ENCODE measurements around the gene SCT.
"Not testable (repeated sequence)": the region's sequence is repeated elsewhere in the genome, so short reads cannot be mapped to it uniquely, and the experiment has no call there.

SCT gene

DNA sequence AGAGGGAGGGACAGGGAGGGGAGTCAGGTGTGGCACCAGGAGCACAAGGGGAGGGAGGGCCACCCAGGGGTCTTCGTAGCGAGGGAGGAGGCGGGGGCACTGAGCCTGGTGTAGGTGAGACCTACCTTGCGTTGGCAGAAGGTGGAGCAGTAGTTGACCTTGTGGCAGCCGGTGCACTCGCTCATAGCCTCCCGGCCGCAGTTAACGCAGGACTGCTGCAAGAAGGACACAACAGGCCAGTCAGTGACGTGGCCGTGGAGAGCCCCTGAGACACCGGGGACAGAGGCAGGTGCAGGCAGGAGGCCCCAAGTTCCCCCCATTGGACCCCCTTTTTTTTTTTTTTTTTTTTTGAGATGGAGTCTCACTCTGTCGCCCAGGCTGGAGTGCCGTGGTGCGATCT lies 26.9 kb upstream of the SCT start:
- H3K27ac ChIP-seq, result no peak overlapping the region
- TF ChIP-seq, protein P1, sequence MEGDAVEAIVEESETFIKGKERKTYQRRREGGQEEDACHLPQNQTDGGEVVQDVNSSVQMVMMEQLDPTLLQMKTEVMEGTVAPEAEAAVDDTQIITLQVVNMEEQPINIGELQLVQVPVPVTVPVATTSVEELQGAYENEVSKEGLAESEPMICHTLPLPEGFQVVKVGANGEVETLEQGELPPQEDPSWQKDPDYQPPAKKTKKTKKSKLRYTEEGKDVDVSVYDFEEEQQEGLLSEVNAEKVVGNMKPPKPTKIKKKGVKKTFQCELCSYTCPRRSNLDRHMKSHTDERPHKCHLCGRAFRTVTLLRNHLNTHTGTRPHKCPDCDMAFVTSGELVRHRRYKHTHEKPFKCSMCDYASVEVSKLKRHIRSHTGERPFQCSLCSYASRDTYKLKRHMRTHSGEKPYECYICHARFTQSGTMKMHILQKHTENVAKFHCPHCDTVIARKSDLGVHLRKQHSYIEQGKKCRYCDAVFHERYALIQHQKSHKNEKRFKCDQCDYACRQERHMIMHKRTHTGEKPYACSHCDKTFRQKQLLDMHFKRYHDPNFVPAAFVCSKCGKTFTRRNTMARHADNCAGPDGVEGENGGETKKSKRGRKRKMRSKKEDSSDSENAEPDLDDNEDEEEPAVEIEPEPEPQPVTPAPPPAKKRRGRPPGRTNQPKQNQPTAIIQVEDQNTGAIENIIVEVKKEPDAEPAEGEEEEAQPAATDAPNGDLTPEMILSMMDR (conservative IDR thresholded peaks at IDR 0.05), result no peak

DNA sequence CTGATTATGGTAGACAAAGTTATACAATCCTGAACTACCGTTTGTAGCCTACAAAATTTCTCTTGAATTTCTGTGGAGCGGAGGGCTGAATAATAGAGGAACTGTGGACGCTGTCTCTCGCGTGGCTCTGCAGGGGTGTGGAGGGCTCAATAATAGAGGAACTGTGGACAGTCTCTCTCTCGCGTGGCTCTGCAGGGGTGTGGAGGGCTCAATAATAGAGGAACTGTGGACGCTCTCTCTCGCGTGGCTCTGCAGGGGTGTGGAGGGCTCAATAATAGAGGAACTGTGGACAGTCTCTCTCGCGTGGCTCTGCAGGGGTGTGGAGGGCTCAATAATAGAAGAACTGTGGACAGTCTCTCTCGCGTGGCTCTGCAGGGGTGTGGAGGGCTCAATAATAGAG lies 26.2 kb upstream of the SCT start:
- not testable (repeated sequence) for H3K27ac ChIP-seq

DNA sequence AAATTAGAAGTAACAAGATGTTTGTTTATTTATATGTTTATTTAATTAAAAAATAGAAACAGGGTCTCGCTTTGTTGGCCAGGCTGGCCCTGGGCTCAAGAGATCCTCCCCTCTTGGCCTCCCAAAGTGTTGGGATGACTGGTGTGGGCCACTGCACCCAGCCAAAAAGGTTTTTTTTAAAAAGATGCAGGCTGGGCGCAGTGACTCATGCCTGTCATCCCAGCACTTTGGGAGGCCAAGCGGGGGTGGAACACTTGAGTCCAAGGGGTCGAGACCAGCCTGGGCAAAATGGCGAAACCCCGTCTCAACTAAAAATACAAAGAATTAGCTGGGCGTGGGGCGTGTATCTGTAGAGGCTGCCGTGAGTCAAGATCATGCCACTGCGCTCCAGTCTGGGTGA lies 23.5 kb upstream of the SCT start:
- TF ChIP-seq, protein P1 (conservative IDR thresholded peaks at IDR 0.05), result no peak
- TF ChIP-seq ZFX (IDR thresholded peaks at IDR 0.05), result no peak
- no peak overlapping the region for H3K27ac ChIP-seq

DNA sequence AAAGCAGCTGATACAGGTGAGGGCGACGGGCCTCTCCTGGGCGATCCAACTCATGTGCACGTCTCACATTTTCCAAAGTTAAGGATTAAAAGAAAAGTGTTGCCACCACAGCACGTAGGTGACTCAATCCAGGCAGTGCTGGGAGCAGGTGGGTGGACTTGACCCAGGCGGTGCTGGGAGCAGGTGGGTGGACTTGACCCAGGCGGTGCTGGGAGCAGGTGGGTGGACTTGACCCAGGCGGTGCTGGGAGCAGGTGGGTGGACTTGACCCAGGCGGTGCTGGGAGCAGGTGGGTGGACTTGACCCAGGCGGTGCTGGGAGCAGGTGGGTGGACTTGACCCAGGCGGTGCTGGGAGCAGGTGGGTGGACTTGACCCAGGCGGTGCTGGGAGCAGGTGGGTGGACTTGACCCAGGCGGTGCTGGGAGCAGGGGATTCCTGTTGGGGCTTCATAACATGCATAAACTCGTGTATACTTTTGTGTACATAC lies 20.7 kb upstream of the SCT start:
- H3K27ac ChIP-seq, result not testable (repeated sequence)

DNA sequence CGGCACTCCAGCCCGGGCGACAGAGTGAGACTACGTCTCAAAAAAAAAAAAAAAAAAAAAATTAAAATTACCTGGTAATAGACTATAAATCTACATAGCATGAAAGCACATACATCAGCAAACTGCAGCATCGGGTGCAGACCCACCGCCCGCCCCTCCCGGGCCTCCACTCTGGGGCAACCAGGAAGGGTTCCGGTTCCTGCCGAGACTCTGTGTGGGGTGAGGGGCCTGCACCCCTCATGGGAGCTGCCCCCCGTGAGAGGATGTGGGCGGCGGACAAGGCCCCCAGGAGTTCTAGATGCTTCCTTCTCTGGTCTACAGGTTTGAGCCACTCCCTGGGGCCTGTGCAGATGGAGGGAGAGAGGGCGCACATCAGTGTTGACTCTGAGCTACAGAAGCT lies 19.2 kb upstream of the SCT start:
- no peak overlapping the region for H3K27ac ChIP-seq
- no peak for TF ChIP-seq ZFX (IDR thresholded peaks at IDR 0.05)
- TF ChIP-seq, protein P1 (conservative IDR thresholded peaks at IDR 0.05), result no peak

DNA sequence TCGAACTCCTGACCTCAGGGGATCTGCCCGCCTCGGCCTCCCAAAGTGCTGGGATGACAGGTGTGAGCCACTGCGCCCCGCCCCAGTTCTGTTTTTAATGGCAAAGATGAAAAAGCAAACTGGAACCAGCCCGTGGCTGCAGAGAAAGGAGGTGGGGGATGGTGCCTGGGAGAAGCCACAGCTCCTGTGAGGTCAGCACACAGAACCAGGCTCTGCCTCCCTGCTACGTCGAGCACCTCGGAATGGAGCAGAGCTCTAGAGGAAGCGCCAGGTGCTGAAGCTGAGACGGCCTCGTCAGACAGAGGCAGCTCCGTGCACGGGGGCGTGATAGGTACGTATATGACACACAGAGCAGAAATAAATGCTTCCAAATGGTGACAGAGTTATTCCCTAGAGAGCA lies 18.6 kb upstream of the SCT start:
- H3K27ac ChIP-seq, result no peak overlapping the region
- TF ChIP-seq ZFX (IDR thresholded peaks at IDR 0.05), result no peak
- TF ChIP-seq, protein P1 (conservative IDR thresholded peaks at IDR 0.05), result no peak

DNA sequence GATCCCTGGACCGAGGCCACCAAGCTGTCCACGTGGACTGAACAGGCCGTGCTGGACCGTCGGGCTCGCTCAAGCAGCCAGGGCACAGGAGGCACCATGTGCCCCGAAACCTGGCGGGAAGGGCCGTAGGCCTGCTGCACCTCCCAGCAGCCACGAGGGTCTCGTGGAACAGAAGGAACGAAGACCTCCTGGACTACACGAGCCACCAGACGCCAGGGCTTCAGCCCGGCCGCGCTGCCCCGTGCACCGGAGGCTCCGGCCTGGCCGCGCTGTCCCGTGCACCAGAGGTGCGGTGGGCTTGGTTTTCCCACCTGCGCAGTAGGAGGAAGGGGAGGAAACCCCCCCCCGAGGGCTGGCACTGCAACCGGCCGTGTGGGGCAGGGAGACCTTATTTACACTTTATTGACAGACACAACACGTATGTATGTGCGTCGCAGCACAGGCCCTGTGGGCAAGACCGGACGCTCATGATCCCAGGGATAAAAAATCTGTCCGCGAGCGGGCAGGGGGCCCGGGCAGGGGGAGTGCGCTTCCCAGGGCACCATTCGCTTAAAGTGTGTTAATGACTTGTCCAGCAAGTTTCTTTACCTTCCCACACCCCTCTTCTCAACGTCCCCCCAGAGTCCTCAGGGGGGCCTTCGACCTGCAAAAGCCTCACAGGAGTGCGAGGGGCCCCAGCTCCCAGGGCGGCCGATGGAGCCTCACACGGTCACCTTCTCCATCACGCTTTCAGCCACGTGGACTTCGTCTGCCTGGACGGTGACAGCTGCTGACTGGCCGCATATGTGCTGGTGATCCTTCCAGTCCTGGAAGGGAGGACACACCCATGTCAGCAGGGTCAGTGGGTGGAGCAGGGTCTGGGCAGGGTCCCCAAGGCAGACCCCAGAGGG lies 17.1 kb upstream of the SCT start:
- H3K27ac ChIP-seq, result no peak overlapping the region
- TF ChIP-seq, protein P1 (conservative IDR thresholded peaks at IDR 0.05), result no peak
- no peak for TF ChIP-seq ZFX (IDR thresholded peaks at IDR 0.05)

DNA sequence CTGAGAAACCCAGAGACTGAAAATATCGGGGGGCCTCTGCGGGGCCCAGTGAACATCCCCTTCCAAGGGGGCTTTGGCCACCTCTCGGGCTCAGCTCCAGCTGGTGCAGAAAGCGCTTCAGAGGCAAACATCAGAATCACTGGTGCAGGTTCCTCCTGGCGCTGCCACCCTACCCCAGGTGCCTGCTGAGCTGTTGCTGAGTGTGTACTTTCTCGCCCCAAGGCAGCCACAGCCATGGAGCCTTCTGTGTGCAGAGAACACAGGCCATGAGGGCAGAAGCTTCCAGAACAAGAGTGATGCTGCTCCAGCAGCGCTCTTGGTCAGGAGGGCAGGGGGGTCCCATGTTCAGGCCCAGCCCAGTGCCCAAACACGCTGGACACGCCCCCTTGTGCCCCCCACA lies 16.4 kb upstream of the SCT start:
- H3K27ac ChIP-seq, result no peak overlapping the region
- no peak for TF ChIP-seq ZFX (IDR thresholded peaks at IDR 0.05)
- TF ChIP-seq, protein P1 (conservative IDR thresholded peaks at IDR 0.05), result no peak
